ENCODE data around the gene UTP18.

DNA sequence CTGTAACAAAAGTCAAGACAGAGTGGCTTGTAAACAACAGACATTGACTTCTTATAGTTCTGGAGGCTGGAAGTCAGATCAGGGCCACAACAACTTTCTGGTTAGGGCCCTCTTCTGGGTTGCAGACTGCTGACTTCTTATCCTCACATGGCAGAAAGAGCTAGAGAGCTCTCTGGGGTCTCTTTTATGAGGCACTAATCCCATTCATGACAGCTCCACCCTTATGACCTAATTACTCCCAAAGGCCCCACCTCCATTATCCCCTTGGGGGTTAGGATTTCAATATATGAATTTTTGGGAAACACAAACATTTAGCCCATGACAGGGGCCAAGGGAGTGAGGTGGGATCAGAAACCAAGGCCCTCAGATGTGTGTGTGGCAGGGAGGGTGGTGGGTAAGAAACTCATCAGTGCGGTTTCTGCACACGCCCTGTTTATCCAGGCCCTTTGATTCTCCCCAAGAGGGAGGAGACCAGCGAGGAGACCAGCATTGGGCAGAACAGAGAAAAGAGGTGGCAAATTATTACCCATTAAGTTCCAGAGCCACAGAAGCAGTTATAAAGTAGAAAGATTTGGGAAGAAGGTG lies 74.8 kb downstream of the UTP18 start:
- TF ChIP-seq, protein P1, sequence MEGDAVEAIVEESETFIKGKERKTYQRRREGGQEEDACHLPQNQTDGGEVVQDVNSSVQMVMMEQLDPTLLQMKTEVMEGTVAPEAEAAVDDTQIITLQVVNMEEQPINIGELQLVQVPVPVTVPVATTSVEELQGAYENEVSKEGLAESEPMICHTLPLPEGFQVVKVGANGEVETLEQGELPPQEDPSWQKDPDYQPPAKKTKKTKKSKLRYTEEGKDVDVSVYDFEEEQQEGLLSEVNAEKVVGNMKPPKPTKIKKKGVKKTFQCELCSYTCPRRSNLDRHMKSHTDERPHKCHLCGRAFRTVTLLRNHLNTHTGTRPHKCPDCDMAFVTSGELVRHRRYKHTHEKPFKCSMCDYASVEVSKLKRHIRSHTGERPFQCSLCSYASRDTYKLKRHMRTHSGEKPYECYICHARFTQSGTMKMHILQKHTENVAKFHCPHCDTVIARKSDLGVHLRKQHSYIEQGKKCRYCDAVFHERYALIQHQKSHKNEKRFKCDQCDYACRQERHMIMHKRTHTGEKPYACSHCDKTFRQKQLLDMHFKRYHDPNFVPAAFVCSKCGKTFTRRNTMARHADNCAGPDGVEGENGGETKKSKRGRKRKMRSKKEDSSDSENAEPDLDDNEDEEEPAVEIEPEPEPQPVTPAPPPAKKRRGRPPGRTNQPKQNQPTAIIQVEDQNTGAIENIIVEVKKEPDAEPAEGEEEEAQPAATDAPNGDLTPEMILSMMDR (IDR thresholded peaks at IDR 0.05): no peak
- no peak for TF ChIP-seq POLR2A (IDR thresholded peaks at IDR 0.05)

Data from sigmoid colon (tissue), 3 donors.